Astrocyte (in vitro differentiated cells and primary cell): Measurements from ENCODE around the gene ZNF26. TPM values are rescaled to one million over a fixed set of nuclear protein-coding genes. Genes with fewer than 3 reads are reported as not detected.

Experiments used
- DNase-seq: peaks from one replicate; pipeline ENCODE4 v3.0.0-alpha.2; 2010; ENCODE audit warnings: low read depth
- FAIRE-seq: peaks from 2 replicates; lab custom pipeline; 2011; peaks lifted over from hg19 to GRCh38; lab: Jason Lieb, UNC
- H2AFZ ChIP-seq: 2 replicates; pipeline ENCODE4 v1.6.0; 2012; ENCODE audit warnings: low read depth, low read length, inconsistent platforms
- H3K27ac ChIP-seq: 2 replicates; pipeline ENCODE4 v1.5.1; 2011; ENCODE audit warnings: low read depth, low read length, inconsistent platforms
- H3K27me3 ChIP-seq: 2 replicates; pipeline ENCODE4 v1.6.0; 2011; ENCODE audit warnings: low read length, inconsistent platforms; ENCODE audit not compliant: insufficient read depth
- H3K36me3 ChIP-seq: 2 replicates; pipeline ENCODE4 v1.5.1; 2011; ENCODE audit warnings: low read length, inconsistent platforms; ENCODE audit not compliant: insufficient read depth
- H3K4me1 ChIP-seq: 2 replicates; pipeline ENCODE4 v1.5.1; 2011; ENCODE audit warnings: low read length, inconsistent platforms; ENCODE audit not compliant: insufficient read depth
- H3K4me2 ChIP-seq: 2 replicates; pipeline ENCODE4 v1.6.0; 2012; ENCODE audit warnings: low read length, inconsistent platforms
- H3K4me3 ChIP-seq: 2 replicates; pipeline ENCODE4 v1.5.1; 2011; ENCODE audit warnings: low read depth, mild to moderate bottlenecking, low read length, inconsistent platforms; ENCODE audit not compliant: insufficient read depth
- H3K79me2 ChIP-seq: 2 replicates; pipeline ENCODE4 v1.6.0; 2012; ENCODE audit warnings: mild to moderate bottlenecking, low read length, inconsistent platforms; ENCODE audit not compliant: insufficient read depth
- H3K9ac ChIP-seq: 2 replicates; pipeline ENCODE4 v1.6.0; 2012; ENCODE audit warnings: mild to moderate bottlenecking, low read length, inconsistent platforms
- H3K9me3 ChIP-seq: 2 replicates; pipeline ENCODE4 v1.5.1; 2012; ENCODE audit warnings: low read depth, mild to moderate bottlenecking, low read length, inconsistent platforms; ENCODE audit not compliant: insufficient read depth
- H4K20me1 ChIP-seq: 2 replicates; pipeline ENCODE4 v1.6.0; 2012; ENCODE audit warnings: low read length, inconsistent platforms; ENCODE audit not compliant: insufficient read depth
- H3K27ac Mint-ChIP-seq: one replicate; pipeline ENCODE4 v1.8.0; 2021; ENCODE audit warnings: mild to moderate bottlenecking, mixed read lengths; ENCODE audit not compliant: unreplicated experiment
- H3K27me3 Mint-ChIP-seq: one replicate; pipeline ENCODE4 v1.8.0; 2021; ENCODE audit warnings: low read depth, mixed read lengths; ENCODE audit not compliant: unreplicated experiment
- H3K36me3 Mint-ChIP-seq: one replicate; pipeline ENCODE4 v1.8.0; 2021; ENCODE audit warnings: low read depth, mixed read lengths; ENCODE audit not compliant: unreplicated experiment
- H3K4me1 Mint-ChIP-seq: one replicate; pipeline ENCODE4 v1.8.0; 2021; ENCODE audit warnings: low read depth, mixed read lengths; ENCODE audit not compliant: unreplicated experiment
- H3K4me3 Mint-ChIP-seq: one replicate; pipeline ENCODE4 v1.8.0; 2021; ENCODE audit warnings: mild to moderate bottlenecking, moderate library complexity, mixed read lengths; ENCODE audit not compliant: unreplicated experiment
- H3K9me3 Mint-ChIP-seq: one replicate; pipeline ENCODE4 v1.8.0; 2021; ENCODE audit warnings: mild to moderate bottlenecking, mixed read lengths; ENCODE audit not compliant: unreplicated experiment
- EZH2 ChIP-seq: IDR thresholded peaks from 2 replicates; pipeline ENCODE4 v1.6.1; 2012; ENCODE audit warnings: mild to moderate bottlenecking, low read length, inconsistent platforms; ENCODE audit not compliant: insufficient read depth
- total RNA-seq: library from RNA; stranded (reverse); gene quantifications from 2 replicates; pipeline ENCODE4 v1.2.1, GENCODE V29; 2021
- TF ChIP-seq, protein P1 (sequence below): IDR thresholded peaks from 2 replicates; pipeline ENCODE4 v1.5.1; 2011; ENCODE audit warnings: low read depth, mild to moderate bottlenecking, inconsistent platforms, low read length, moderate library complexity; ENCODE audit not compliant: insufficient read depth

Gene ZNF26
- total RNA-seq, 1 donor from 2014 or later: 11.7 TPM

DNA sequence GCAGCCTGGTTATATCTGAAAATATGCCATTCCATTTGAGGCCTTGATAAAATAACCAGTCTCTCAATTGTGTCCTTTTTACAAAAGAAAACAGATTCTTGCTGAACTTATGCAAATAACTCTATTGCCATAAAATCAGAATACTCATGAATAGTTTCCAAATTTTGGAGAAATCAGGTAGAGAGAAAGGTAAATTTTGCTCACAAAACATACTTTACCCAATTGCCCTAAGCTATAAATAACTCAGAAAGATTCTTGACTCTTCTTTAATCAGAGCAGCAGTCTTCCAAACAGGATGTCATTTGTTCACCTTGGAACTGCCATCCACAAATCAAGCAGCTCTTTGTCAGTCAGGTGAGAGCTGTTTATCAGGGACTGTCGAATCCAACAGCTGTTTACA, 12.6 kb downstream of the ZNF26 start:
- H3K9me3 Mint-ChIP-seq: peaks cover 53% of the 10 kb centered on the region
- no peak overlapping the region for H3K27ac Mint-ChIP-seq
- no peak for DNase-seq
- Histone ChIP-seq H3K9ac (no peak overlapping the region), H3K36me3 (no peaks in the 10 kb centered on the region), H3K9me3 (peaks cover 12% of the 10 kb centered on the region), H2AFZ (no peak overlapping the region), H3K79me2 (peaks cover 83% of the 10 kb centered on the region), H3K27me3 (no peaks in the 10 kb centered on the region), H3K27ac (no peak overlapping the region), H4K20me1 (peaks cover 21% of the 10 kb centered on the region), H3K4me1 (no peaks in the 10 kb centered on the region), H3K4me3 (no peak overlapping the region), H3K4me2 (no peak overlapping the region)
- no peak overlapping the region for H3K4me3 Mint-ChIP-seq
- H3K36me3 Mint-ChIP-seq: peaks cover 46% of the 10 kb centered on the region
- H3K4me1 Mint-ChIP-seq: no peaks in the 10 kb centered on the region
- no peak for FAIRE-seq
- TF ChIP-seq EZH2: no peak
- TF ChIP-seq, protein P1, sequence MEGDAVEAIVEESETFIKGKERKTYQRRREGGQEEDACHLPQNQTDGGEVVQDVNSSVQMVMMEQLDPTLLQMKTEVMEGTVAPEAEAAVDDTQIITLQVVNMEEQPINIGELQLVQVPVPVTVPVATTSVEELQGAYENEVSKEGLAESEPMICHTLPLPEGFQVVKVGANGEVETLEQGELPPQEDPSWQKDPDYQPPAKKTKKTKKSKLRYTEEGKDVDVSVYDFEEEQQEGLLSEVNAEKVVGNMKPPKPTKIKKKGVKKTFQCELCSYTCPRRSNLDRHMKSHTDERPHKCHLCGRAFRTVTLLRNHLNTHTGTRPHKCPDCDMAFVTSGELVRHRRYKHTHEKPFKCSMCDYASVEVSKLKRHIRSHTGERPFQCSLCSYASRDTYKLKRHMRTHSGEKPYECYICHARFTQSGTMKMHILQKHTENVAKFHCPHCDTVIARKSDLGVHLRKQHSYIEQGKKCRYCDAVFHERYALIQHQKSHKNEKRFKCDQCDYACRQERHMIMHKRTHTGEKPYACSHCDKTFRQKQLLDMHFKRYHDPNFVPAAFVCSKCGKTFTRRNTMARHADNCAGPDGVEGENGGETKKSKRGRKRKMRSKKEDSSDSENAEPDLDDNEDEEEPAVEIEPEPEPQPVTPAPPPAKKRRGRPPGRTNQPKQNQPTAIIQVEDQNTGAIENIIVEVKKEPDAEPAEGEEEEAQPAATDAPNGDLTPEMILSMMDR: no peak
- H3K27me3 Mint-ChIP-seq: no peaks in the 10 kb centered on the region

DNA sequence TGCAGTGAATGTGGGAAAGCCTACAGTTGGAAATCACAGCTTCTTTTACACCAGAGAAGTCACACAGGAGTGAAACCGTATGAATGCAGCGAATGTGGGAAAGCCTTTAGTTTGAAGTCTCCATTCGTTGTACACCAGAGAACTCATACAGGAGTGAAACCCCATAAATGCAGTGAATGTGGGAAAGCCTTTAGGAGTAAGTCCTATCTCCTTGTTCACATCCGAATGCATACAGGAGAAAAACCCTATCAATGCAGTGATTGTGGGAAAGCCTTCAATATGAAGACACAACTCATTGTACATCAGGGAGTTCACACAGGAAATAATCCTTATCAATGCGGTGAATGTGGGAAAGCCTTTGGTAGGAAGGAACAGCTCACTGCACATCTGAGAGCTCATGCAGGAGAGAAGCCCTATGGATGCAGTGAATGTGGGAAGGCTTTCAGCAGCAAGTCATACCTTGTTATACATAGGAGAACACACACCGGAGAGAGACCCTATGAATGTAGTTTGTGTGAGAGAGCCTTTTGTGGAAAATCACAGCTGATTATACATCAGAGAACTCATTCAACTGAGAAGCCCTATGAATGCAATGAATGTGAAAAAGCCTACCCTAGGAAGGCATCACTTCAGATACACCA, 24.6 kb downstream of the ZNF26 start:
- TF ChIP-seq EZH2: no peak
- TF ChIP-seq, protein P1: no peak
- no peak overlapping the region for H3K27ac Mint-ChIP-seq
- H3K4me2 ChIP-seq: no peak overlapping the region
- no peak overlapping the region for H3K4me3 ChIP-seq
- no peaks in the 10 kb centered on the region for H3K27me3 Mint-ChIP-seq
- H2AFZ ChIP-seq: no peak overlapping the region
- H3K27me3 ChIP-seq: no peaks in the 10 kb centered on the region
- H3K79me2 ChIP-seq: no peaks in the 10 kb centered on the region
- H3K4me1 ChIP-seq: no peaks in the 10 kb centered on the region
- no peak overlapping the region for H3K4me3 Mint-ChIP-seq
- FAIRE-seq (no peak), DNase-seq (no peak)
- peaks cover 44% of the 10 kb centered on the region for H3K36me3 ChIP-seq
- H3K4me1 Mint-ChIP-seq: no peaks in the 10 kb centered on the region
- no peaks in the 10 kb centered on the region for H4K20me1 ChIP-seq
- peaks cover 63% of the 10 kb centered on the region for H3K9me3 ChIP-seq
- peaks cover 77% of the 10 kb centered on the region for H3K9me3 Mint-ChIP-seq
- no peak overlapping the region for H3K27ac ChIP-seq
- H3K36me3 Mint-ChIP-seq: peaks cover 88% of the 10 kb centered on the region
- no peak overlapping the region for H3K9ac ChIP-seq

DNA sequence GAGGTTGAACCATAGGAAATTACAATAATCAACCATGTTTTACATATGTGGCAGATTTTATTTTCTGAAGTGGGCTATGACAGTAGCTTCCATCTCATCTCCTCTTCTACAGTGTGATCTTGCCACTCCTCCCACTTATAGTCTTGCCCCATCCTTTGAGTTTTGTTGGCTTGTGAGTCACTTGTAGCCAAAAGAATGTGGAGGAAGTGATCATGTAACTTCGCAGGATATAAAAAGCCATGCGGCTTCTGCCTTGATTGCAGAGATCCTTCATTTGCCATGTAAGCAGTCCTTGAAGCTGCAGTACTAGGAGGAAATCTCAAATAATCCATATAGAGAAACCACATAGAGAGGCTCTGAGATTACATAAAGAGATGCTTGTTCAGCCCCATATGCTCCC, 37.4 kb downstream of the ZNF26 start:
- Histone ChIP-seq H3K27me3 (no peaks in the 10 kb centered on the region), H3K4me3 (no peak overlapping the region), H4K20me1 (no peaks in the 10 kb centered on the region), H3K36me3 (peaks cover 10% of the 10 kb centered on the region), H3K4me1 (no peaks in the 10 kb centered on the region), H3K27ac (no peak overlapping the region), H3K9ac (no peak overlapping the region), H2AFZ (no peak overlapping the region), H3K4me2 (no peak overlapping the region), H3K9me3 (peaks cover 10% of the 10 kb centered on the region), H3K79me2 (no peaks in the 10 kb centered on the region)
- Mint-ChIP-seq H3K27me3 (no peaks in the 10 kb centered on the region), H3K4me1 (peaks cover 2% of the 10 kb centered on the region), H3K36me3 (peaks cover 38% of the 10 kb centered on the region), H3K27ac (no peak overlapping the region), H3K4me3 (no peak overlapping the region), H3K9me3 (peaks cover 36% of the 10 kb centered on the region)
- DNase-seq (no peak), FAIRE-seq (no peak)
- no peak for TF ChIP-seq EZH2
- TF ChIP-seq, protein P1: no peak
